Measurements from ENCODE around the gene NCAPD2.

The NCAPD2 gene, protein sequence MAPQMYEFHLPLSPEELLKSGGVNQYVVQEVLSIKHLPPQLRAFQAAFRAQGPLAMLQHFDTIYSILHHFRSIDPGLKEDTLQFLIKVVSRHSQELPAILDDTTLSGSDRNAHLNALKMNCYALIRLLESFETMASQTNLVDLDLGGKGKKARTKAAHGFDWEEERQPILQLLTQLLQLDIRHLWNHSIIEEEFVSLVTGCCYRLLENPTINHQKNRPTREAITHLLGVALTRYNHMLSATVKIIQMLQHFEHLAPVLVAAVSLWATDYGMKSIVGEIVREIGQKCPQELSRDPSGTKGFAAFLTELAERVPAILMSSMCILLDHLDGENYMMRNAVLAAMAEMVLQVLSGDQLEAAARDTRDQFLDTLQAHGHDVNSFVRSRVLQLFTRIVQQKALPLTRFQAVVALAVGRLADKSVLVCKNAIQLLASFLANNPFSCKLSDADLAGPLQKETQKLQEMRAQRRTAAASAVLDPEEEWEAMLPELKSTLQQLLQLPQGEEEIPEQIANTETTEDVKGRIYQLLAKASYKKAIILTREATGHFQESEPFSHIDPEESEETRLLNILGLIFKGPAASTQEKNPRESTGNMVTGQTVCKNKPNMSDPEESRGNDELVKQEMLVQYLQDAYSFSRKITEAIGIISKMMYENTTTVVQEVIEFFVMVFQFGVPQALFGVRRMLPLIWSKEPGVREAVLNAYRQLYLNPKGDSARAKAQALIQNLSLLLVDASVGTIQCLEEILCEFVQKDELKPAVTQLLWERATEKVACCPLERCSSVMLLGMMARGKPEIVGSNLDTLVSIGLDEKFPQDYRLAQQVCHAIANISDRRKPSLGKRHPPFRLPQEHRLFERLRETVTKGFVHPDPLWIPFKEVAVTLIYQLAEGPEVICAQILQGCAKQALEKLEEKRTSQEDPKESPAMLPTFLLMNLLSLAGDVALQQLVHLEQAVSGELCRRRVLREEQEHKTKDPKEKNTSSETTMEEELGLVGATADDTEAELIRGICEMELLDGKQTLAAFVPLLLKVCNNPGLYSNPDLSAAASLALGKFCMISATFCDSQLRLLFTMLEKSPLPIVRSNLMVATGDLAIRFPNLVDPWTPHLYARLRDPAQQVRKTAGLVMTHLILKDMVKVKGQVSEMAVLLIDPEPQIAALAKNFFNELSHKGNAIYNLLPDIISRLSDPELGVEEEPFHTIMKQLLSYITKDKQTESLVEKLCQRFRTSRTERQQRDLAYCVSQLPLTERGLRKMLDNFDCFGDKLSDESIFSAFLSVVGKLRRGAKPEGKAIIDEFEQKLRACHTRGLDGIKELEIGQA (N-terminal part only)

DNA sequence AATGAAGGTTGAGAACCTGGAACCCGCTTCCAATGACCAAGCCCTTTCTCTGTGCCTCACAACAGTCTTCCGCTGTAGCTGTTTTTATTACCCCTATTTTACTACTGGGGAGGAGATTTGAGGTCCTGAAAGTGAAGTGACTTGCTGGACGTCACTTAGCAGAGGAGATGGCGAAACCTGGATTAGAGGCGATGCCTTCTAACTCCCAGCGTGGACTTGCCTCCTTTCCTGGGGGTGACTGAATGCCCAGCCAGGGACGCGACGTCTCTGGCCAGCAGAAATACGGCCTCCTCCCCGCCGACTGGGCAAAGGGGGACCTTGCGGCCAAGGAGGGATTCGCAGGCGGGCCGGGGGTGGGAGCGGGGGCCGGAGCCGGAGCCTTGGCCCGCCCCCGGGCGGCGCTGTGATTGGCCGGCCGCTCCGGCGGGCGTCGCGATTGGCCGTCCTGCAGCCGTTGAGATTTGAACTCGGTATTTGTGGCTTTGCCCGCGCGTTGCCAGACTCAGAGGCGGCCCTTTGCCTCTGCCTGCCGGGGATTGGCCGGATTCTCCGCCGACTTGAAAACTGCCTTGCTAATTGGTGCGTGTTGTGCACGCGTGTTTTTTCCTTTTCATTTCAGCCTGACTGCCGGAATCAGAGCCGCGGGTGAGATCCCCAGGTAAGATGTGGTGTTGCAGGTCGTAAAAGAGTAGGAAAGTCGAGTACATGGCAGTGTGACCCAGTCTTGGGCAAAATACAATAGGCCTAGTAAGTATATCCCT is at the start of gene NCAPD2:
Gene NCAPD2, plus strand, starts transcription at position 606 of the 761 bp plus-strand sequence. CDS start 997 bp downstream, outside the sequence.
- H3K4me3 ChIP-seq (ENCODE audit: low read depth in 1 of 2, low read length in 2 of 2), result peak within 1 kb of the TSS; percentile 80 to 100
- no peaks in the 10 kb centered on the region for H3K9me3 ChIP-seq (ENCODE audit: low read length)
- H3K27me3 ChIP-seq (ENCODE audit: control insufficient read depth in 1 of 2, insufficient read depth in 2 of 2, low read length in 2 of 2), result no peaks in the 10 kb centered on the region
- H3K36me3 ChIP-seq (ENCODE audit: insufficient read depth, low read length), result peaks cover 37% of the 10 kb centered on the region
- peaks cover 22% of the 10 kb centered on the region for H3K4me1 ChIP-seq (ENCODE audit: insufficient read depth, low read length)
- peak within 1 kb of the TSS; percentile 88 for H3K9ac ChIP-seq (ENCODE audit: low read length)
- peak within 1 kb of the TSS; percentile 100 for H3K27ac ChIP-seq (ENCODE audit: low read depth, low read length)

DNA sequence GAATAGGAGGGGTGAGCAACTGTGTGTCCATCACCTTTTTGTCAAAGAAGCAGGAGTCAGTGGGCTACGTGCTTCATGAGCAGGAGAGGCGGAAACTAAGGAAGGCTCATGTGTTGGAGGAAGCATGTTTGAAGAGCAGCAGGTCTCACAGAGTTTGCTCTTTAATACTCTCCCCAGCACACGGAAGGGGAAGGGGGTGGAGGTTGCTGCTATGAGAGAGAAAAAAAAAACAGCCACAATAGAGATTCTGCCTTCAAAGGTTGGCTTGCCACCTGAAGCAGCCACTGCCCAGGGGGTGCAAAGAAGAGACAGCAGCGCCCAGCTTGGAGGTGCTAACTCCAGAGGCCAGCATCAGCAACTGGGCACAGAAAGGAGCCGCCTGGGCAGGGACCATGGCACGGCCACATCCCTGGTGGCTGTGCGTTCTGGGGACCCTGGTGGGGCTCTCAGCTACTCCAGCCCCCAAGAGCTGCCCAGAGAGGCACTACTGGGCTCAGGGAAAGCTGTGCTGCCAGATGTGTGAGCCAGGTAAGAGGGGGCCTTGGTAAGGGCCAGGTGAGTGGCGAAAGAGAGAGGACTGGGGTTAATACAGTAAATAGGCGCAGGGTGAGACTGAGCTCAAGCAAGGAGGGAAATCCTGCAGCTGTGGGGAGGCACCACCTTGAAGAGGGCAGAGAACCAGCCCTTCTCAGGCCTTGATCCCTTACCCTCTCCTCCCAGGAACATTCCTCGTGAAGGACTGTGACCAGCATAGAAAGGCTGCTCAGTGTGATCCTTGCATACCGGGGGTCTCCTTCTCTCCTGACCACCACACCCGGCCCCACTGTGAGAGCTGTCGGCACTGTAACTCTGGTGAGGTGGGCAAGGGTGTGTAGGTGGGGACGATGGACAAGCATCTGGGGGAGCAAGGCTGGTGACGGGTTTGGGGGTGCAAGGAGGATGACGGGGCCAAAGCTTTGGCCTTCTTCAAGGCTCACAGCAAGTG is 48.9 kb upstream of the NCAPD2 start, which contains the start of gene CD27:
Gene CD27, plus strand, starts transcription at position 252 of the 985 bp plus-strand sequence. Its CDS starts 141 bp downstream, at position 393.
- Histone ChIP-seq H3K4me3 (ENCODE audit: low read depth in 1 of 2, low read length in 2 of 2) (no peak within 1 kb of the TSS), H3K27ac (ENCODE audit: low read depth, low read length) (no peak within 1 kb of the TSS), H3K9ac (ENCODE audit: low read length) (no peak within 1 kb of the TSS), H3K36me3 (ENCODE audit: insufficient read depth, low read length) (peaks cover 41% of the 10 kb centered on the region), H3K27me3 (ENCODE audit: control insufficient read depth in 1 of 2, insufficient read depth in 2 of 2, low read length in 2 of 2) (no peaks in the 10 kb centered on the region), H3K4me1 (ENCODE audit: insufficient read depth, low read length) (peaks cover 3% of the 10 kb centered on the region), H3K9me3 (ENCODE audit: low read length) (no peaks in the 10 kb centered on the region)

DNA sequence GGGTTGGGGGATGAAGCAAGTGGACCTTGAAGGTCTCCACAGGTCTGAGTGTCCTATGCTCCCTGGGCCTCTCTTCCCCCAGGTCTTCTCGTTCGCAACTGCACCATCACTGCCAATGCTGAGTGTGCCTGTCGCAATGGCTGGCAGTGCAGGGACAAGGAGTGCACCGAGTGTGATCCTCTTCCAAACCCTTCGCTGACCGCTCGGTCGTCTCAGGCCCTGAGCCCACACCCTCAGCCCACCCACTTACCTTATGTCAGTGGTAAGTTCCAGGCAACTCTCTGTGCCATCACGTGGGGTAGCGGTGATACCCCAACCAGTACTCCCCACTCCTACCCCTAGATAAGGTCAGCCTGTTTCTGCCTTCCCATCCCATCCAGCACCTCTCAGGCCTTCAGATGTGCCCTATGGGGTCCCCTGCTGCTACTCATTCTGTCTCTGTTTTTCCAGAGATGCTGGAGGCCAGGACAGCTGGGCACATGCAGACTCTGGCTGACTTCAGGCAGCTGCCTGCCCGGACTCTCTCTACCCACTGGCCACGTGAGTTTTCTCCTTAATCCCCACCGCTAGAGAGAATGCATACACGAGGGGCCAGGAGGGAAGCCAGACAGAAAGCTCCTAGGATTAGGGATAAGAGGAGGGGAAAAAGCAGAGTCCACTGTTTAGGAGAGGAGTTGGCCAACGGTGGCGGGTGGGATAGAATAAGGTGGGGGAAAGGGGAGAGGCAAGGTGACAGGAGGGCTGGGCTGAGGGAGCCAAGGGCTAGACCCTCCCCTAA is 43.6 kb upstream of the NCAPD2 start:
- peak overlapping the region; percentile 100 for H3K27ac ChIP-seq (ENCODE audit: low read depth, low read length)
- H3K4me1 ChIP-seq (ENCODE audit: insufficient read depth, low read length), result peaks cover 26% of the 10 kb centered on the region
- H3K9ac ChIP-seq (ENCODE audit: low read length), result peak overlapping the region; percentile 90
- peaks cover 46% of the 10 kb centered on the region for H3K36me3 ChIP-seq (ENCODE audit: insufficient read depth, low read length)
- H3K4me3 ChIP-seq (ENCODE audit: low read depth in 1 of 2, low read length in 2 of 2), result peak overlapping the region; percentile 55 to 97
- no peaks in the 10 kb centered on the region for H3K9me3 ChIP-seq (ENCODE audit: low read length)
- H3K27me3 ChIP-seq (ENCODE audit: control insufficient read depth in 1 of 2, insufficient read depth in 2 of 2, low read length in 2 of 2), result no peaks in the 10 kb centered on the region

GRCh38 chr12:6450869-6451347 is 43.0 kb upstream of the NCAPD2 start:
- Histone ChIP-seq H3K27ac (ENCODE audit: low read depth, low read length) (peak overlapping the region; percentile 100), H3K36me3 (ENCODE audit: insufficient read depth, low read length) (peaks cover 40% of the 10 kb centered on the region), H3K9me3 (ENCODE audit: low read length) (no peaks in the 10 kb centered on the region), H3K9ac (ENCODE audit: low read length) (peak overlapping the region; percentile 90), H3K27me3 (ENCODE audit: control insufficient read depth in 1 of 2, insufficient read depth in 2 of 2, low read length in 2 of 2) (no peaks in the 10 kb centered on the region), H3K4me3 (ENCODE audit: low read depth in 1 of 2, low read length in 2 of 2) (peak overlapping the region; percentile 55 to 97), H3K4me1 (ENCODE audit: insufficient read depth, low read length) (peaks cover 26% of the 10 kb centered on the region)

- peak within 1 kb of the TSS; percentile 90 for H3K9ac ChIP-seq (ENCODE audit: low read length)
- no peaks in the 10 kb centered on the region for H3K27me3 ChIP-seq (ENCODE audit: control insufficient read depth in 1 of 2, insufficient read depth in 2 of 2, low read length in 2 of 2)
- peak within 1 kb of the TSS; percentile 100 for H3K27ac ChIP-seq (ENCODE audit: low read depth, low read length)
- peak within 1 kb of the TSS; percentile 55 to 97 for H3K4me3 ChIP-seq (ENCODE audit: low read depth in 1 of 2, low read length in 2 of 2)
- no peaks in the 10 kb centered on the region for H3K9me3 ChIP-seq (ENCODE audit: low read length)
- peaks cover 34% of the 10 kb centered on the region for H3K36me3 ChIP-seq (ENCODE audit: insufficient read depth, low read length)
- peaks cover 26% of the 10 kb centered on the region for H3K4me1 ChIP-seq (ENCODE audit: insufficient read depth, low read length)
These were observed 42.3 kb upstream of the NCAPD2 start, which contains the start of gene TAPBPL for GRCh38 chr12:6451348-6452244. TSS of gene TAPBPL (plus strand) at chr12:6452042. CDS start at chr12:6452249, 207 bp downstream.

DNA sequence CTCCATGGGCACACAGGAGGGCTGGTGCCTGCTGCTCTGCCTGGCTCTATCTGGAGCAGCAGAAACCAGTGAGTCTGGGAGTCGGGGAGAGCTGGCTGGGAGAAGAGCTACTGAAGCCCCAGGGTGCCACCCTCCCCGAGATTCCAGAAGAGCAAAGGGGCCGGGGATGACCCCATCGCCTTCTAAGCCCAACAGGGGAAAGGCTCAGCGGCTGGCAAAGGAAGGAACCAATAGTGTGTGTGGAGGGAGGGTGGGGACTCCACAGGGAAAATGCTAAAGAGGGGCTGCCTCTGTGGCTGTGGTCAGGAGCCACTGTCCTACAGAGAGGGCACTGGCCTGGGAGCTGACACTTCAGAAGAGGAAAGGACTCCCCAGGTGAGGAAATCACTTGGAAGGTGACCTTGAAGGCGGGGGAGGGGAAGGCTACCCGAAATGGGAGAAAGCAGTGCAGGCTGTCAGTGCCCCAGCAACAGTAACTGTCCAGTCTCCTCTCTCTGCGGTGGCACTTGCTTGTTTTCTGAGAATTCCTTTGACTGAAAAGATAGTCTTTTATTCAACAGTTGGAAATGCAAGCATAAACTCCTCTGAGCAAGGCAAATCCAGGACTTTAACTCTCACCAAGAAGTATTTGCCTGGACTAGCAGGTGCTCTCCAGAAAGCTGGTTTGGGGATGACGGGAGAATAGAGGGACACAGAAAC is 41.5 kb upstream of the NCAPD2 start:
- H3K36me3 ChIP-seq (ENCODE audit: insufficient read depth, low read length), result peaks cover 37% of the 10 kb centered on the region

GRCh38 chr12:6452944-6453630 is 40.8 kb upstream of the NCAPD2 start:
- Histone ChIP-seq H3K36me3 (ENCODE audit: insufficient read depth, low read length) (peaks cover 35% of the 10 kb centered on the region), H3K4me3 (ENCODE audit: low read depth in 1 of 2, low read length in 2 of 2) (peak overlapping the region; percentile 55 to 97), H3K27me3 (ENCODE audit: control insufficient read depth in 1 of 2, insufficient read depth in 2 of 2, low read length in 2 of 2) (no peaks in the 10 kb centered on the region), H3K9me3 (ENCODE audit: low read length) (no peaks in the 10 kb centered on the region), H3K4me1 (ENCODE audit: insufficient read depth, low read length) (peaks cover 26% of the 10 kb centered on the region), H3K9ac (ENCODE audit: low read length) (peak overlapping the region; percentile 90), H3K27ac (ENCODE audit: low read depth, low read length) (peak overlapping the region; percentile 100)

More for the DNA sequence above, 41.5 kb upstream of the NCAPD2 start:
- H3K4me3 ChIP-seq (ENCODE audit: low read depth in 1 of 2, low read length in 2 of 2), result peak overlapping the region; percentile 55 to 97
- H3K27me3 ChIP-seq (ENCODE audit: control insufficient read depth in 1 of 2, insufficient read depth in 2 of 2, low read length in 2 of 2), result no peaks in the 10 kb centered on the region
- peak overlapping the region; percentile 90 for H3K9ac ChIP-seq (ENCODE audit: low read length)
- peak overlapping the region; percentile 100 for H3K27ac ChIP-seq (ENCODE audit: low read depth, low read length)
- H3K9me3 ChIP-seq (ENCODE audit: low read length), result no peaks in the 10 kb centered on the region
- peaks cover 26% of the 10 kb centered on the region for H3K4me1 ChIP-seq (ENCODE audit: insufficient read depth, low read length)

All from muscle layer of colon (tissue), 2 donors.